Gastrocnemius medialis (tissue), 4 donors: ENCODE results near the gene SLX9.

Experiments used
- POLR2A ChIP-seq, 2 donors: fragments of 450-650 bp; IDR thresholded peaks; one replicate each; pipeline ENCODE4 v1.6.1; 2017; ENCODE audit warnings: antibody characterized with exemption in 2 of 2, mild to moderate bottlenecking in 2 of 2, moderate library complexity in 2 of 2
- TF ChIP-seq, protein P1 (sequence below), 5 experiments: fragments of 450-650 bp in 3 of 5; fragments of 200-600 bp in 2 of 5; sonication (generic) in 2 of 5; IDR thresholded peaks in 4 of 5; conservative IDR thresholded peaks in 1 of 5; 1 replicate in 4 of 5; 2 replicates in 1 of 5; pipeline ENCODE4 v1.5.1; 2016 to 2019; ENCODE audit warnings: antibody characterized with exemption in 5 of 5, mild to moderate bottlenecking in 3 of 5, moderate library complexity in 3 of 5

DNA sequence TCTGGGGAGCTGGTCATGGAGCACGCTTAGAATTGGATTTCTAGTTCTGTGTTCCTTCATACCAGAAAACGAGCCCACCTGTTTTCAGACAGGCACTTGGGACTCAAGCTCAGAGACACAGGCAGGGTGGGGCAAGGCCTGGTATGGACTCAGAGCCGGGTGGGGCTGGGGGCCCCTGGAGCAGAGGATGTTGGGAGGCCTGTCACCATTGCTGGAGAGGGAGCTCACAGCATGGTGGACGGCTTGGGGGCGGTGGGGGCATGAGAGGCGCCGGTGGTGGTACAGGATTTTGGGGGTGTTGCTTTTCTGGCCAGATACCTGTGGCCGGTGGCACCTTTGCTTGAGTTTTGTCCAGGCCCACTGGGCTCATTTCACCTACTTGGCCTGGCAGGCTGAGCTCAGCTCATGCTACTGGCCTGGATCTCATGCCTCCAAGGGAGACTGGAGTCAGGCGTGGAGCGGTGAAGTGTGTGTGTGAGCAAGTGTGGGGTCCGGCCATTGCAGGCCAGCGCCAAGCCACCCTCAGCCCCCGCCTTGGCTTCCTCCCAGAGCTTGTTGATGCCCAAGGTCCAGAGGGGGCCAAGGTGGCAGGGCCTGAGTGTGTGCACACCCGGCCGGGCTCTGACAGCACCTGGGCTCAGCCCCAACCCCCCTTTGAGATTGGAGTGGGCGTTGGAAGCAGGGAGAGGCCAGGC lies 8.7 kb downstream of the SLX9 start:
- TF ChIP-seq, protein P1, sequence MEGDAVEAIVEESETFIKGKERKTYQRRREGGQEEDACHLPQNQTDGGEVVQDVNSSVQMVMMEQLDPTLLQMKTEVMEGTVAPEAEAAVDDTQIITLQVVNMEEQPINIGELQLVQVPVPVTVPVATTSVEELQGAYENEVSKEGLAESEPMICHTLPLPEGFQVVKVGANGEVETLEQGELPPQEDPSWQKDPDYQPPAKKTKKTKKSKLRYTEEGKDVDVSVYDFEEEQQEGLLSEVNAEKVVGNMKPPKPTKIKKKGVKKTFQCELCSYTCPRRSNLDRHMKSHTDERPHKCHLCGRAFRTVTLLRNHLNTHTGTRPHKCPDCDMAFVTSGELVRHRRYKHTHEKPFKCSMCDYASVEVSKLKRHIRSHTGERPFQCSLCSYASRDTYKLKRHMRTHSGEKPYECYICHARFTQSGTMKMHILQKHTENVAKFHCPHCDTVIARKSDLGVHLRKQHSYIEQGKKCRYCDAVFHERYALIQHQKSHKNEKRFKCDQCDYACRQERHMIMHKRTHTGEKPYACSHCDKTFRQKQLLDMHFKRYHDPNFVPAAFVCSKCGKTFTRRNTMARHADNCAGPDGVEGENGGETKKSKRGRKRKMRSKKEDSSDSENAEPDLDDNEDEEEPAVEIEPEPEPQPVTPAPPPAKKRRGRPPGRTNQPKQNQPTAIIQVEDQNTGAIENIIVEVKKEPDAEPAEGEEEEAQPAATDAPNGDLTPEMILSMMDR (IDR thresholded peaks at IDR 0.05 in 4 of 5, conservative IDR thresholded peaks at IDR 0.05 in 1 of 5) = no peak
- TF ChIP-seq POLR2A (IDR thresholded peaks at IDR 0.05) = no peak
